HAP-1 (cell line): ENCODE results near the gene EPS8.

Experiments
- DNase-seq, 2 experiments: peaks; one replicate each; pipeline ENCODE4 v3.0.0-alpha.2; 2016 to 2020; ENCODE audit warnings: low spot score in 2 of 2
- H3K27me3 ChIP-seq: fragments of 250-450 bp; sonication (Bioruptor Pico); 2 replicates; pipeline ENCODE4 v1.5.1; 2020; ENCODE audit warnings: low read depth, mild to moderate bottlenecking, moderate library complexity
- H3K36me3 ChIP-seq: fragments of 250-450 bp; sonication (Bioruptor Pico); replicated peaks from 2 replicates; pipeline ENCODE4 v1.5.1; 2020; ENCODE audit warnings: mild to moderate bottlenecking
- H3K4me1 ChIP-seq: fragments of 250-450 bp; sonication (Bioruptor Pico); 2 replicates; pipeline ENCODE4 v1.5.1; 2020; ENCODE audit warnings: mild to moderate bottlenecking
- H3K4me3 ChIP-seq: fragments of 250-450 bp; sonication (Bioruptor Pico); 2 replicates; pipeline ENCODE4 v1.5.1; 2020; ENCODE audit warnings: mild to moderate bottlenecking, moderate library complexity
- H3K9me3 ChIP-seq: fragments of 250-450 bp; sonication (Bioruptor Pico); 2 replicates; pipeline ENCODE4 v1.5.1; 2020; ENCODE audit warnings: mild to moderate bottlenecking, moderate library complexity
- in situ Hi-C: fragments of 300-500 bp; cut with MboI; formaldehyde crosslinking; loops from 3 replicates; pipeline ENCODE4 v1.14.3; 2020; ENCODE audit warnings: low sequenced_read_pairs, inconsistent platforms, mixed read lengths

EPS8 gene

DNA sequence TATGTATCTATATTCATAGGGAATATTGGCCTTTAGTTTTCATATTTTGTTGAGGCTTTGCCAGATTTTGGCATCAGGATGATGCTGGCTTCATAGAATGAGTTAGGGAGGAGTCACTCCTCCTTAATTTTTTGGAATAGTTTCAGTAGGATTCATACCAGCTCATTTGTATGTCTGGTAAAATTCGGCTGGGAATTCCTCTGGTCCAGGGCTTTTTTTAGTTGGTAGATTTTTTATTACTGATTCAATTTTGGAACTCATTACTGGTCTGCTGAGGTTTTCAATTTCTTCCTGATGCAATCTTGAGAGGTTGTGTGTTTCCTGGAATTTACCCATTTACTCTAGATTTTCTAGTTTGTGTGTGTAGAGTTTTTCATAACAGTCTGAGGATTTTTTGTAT lies 175.2 kb downstream of the EPS8 start:
- in situ Hi-C loops: no loop called here
- Histone ChIP-seq H3K4me1 (peaks cover 6% of the 10 kb centered on the region; the same call in 1 of the 2 replicates), H3K36me3 (no peaks in the 10 kb centered on the region), H3K4me3 (no peak overlapping the region), H3K27me3 (no peaks in the 10 kb centered on the region), H3K9me3 (no peaks in the 10 kb centered on the region; the same call in 1 of the 2 replicates)
- DNase-seq: no peak

DNA sequence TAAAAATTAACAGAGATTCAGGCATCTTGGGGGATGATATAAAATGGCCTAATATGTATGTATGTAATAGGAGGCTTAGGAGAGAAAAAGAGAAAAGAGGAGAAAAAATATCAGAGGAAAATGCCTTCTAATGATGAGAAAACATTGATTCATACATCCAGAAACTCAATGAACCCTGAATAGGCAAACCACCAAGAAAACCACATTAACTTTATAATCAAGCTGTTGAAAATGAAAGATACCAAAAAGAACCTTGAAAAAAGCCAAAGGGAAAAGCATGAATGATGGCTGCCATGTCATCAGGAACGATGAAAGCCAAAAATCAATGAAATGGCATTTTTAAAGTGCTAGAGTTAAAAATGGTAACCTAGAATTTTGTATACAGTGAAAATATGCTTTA lies 180.2 kb downstream of the EPS8 start:
- in situ Hi-C loops: no loop called here
- no peaks in the 10 kb centered on the region for H3K36me3 ChIP-seq
- H3K9me3 ChIP-seq: no peaks in the 10 kb centered on the region; the same call in 1 of the 2 replicates
- H3K4me1 ChIP-seq: peaks cover 3% of the 10 kb centered on the region; the same call in 1 of the 2 replicates
- H3K4me3 ChIP-seq: no peak overlapping the region
- H3K27me3 ChIP-seq: no peaks in the 10 kb centered on the region
- DNase-seq: no peak

GRCh38 chr12:15608406-15608805 lies 180.8 kb downstream of the EPS8 start:
- Histone ChIP-seq H3K27me3 (no peaks in the 10 kb centered on the region), H3K4me3 (no peak overlapping the region), H3K9me3 (no peaks in the 10 kb centered on the region; the same call in 1 of the 2 replicates), H3K36me3 (no peaks in the 10 kb centered on the region), H3K4me1 (peaks cover 3% of the 10 kb centered on the region; the same call in 1 of the 2 replicates)
- in situ Hi-C loops: no loop called here
- DNase-seq: no peak

GRCh38 chr12:15605881-15606590 lies 183.2 kb downstream of the EPS8 start:
- in situ Hi-C loops: no loop called here
- H3K9me3 ChIP-seq: no peaks in the 10 kb centered on the region
- H3K27me3 ChIP-seq: no peaks in the 10 kb centered on the region
- H3K4me1 ChIP-seq: peaks cover 3% of the 10 kb centered on the region; the same call in 1 of the 2 replicates
- H3K36me3 ChIP-seq: no peaks in the 10 kb centered on the region
- DNase-seq: no peak
- H3K4me3 ChIP-seq: no peak overlapping the region

DNA sequence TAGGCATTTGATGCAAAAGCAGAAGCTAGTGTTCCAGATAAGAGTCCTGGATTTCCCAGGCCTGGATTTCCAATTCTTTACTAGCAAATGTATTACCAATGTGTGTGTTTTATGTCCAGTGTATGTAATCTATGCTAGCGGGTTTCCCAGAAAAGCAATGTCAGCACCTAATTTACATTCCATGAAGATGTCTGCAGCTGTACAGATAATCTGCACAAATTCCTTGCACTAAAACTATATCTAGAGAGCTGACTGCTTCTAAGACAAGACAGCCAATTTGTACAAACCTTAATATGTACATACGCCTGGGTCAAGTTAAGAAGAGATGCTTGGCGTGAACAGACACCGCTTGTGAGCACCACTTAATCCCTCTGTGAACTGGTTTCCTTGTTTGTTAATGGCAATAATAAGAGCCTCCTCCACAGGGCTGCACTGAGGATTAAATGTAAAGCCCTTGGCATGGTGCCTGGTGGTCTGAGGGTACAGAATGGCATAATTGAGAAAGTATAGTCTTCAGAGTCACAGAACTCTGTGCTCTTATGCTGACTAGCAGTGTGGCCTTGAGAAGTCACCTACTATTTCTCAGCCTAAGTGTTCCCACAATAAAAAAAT lies 185.6 kb downstream of the EPS8 start:
- H3K9me3 ChIP-seq: no peaks in the 10 kb centered on the region
- H3K4me3 ChIP-seq: no peak overlapping the region
- peak in 1 of 2 experiments; percentile 41 for DNase-seq
- no peaks in the 10 kb centered on the region for H3K4me1 ChIP-seq
- H3K27me3 ChIP-seq: no peaks in the 10 kb centered on the region
- in situ Hi-C loops: no loop called here
- no peaks in the 10 kb centered on the region for H3K36me3 ChIP-seq

DNA sequence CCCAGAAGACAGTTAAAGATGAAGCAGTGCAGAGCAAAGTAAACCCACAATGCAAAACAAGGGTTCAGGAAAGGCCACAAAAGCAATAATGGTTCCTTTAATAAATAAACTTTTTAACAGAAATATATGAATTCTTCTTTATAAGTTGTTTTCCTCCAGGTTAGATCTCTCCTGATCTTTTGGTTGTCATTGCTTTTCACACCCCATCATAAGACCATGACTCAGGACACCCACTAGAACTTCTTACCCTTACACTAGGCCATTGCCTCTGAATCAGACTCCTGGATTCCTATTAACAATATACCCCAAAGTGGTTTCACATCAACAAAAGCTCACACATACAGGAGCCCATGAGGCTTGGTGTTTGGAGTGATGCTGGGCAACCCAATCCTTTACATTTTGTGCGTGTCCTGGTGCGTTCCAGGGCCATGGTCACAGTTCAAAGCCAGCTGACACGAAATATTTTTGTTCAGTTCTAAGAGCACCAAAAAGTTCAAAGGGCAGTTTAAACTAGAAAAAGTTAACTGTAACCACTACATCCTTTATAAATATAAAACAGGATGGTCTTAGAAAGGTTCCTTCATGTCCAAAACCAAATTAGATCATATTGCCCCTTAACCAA lies 187.0 kb downstream of the EPS8 start:
- no peak for DNase-seq
- H3K27me3 ChIP-seq: no peaks in the 10 kb centered on the region
- no peaks in the 10 kb centered on the region for H3K9me3 ChIP-seq
- H3K36me3 ChIP-seq: no peaks in the 10 kb centered on the region
- no peaks in the 10 kb centered on the region for H3K4me1 ChIP-seq
- in situ Hi-C loops: no loop called here
- no peak overlapping the region for H3K4me3 ChIP-seq

DNA sequence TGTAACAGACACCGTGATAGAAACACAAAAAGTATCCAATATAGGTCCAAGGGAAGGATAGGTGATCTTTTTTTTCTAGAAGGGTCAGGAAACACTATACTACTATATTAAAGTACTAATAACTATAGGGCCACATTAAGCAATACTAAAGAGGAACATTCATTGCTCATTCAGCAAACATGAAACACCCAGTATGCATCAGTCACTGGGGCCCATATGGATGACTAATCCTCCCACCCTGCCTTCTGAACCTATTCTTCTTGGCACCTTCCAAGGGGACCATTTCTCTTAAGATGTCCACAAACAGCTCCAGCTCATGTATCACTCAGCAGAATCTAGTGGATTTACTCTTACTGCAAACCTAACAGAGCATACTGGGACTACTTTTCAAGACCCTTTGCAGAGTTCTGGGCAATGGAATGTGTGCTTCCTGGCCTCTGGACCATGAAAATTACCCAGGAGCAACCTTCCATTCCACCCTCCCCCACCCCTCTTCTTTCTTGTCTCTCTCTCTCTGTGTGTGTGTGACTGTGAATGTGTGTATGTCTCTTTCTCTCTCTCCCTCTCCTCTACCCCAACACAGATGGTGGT lies 187.9 kb downstream of the EPS8 start:
- no peak for DNase-seq
- no peaks in the 10 kb centered on the region for H3K4me1 ChIP-seq
- H3K9me3 ChIP-seq: no peaks in the 10 kb centered on the region
- H3K27me3 ChIP-seq: no peaks in the 10 kb centered on the region
- no peaks in the 10 kb centered on the region for H3K36me3 ChIP-seq
- in situ Hi-C loops: no loop called here
- H3K4me3 ChIP-seq: no peak overlapping the region

- H3K4me3 ChIP-seq: no peak overlapping the region
- H3K36me3 ChIP-seq: no peaks in the 10 kb centered on the region
- DNase-seq: no peak
- no peaks in the 10 kb centered on the region for H3K27me3 ChIP-seq
- no peaks in the 10 kb centered on the region for H3K4me1 ChIP-seq
- in situ Hi-C loops: no loop called here
- H3K9me3 ChIP-seq: no peaks in the 10 kb centered on the region
Observed at GRCh38 chr12:15600223-15600935, 188.8 kb downstream of the EPS8 start.

DNA sequence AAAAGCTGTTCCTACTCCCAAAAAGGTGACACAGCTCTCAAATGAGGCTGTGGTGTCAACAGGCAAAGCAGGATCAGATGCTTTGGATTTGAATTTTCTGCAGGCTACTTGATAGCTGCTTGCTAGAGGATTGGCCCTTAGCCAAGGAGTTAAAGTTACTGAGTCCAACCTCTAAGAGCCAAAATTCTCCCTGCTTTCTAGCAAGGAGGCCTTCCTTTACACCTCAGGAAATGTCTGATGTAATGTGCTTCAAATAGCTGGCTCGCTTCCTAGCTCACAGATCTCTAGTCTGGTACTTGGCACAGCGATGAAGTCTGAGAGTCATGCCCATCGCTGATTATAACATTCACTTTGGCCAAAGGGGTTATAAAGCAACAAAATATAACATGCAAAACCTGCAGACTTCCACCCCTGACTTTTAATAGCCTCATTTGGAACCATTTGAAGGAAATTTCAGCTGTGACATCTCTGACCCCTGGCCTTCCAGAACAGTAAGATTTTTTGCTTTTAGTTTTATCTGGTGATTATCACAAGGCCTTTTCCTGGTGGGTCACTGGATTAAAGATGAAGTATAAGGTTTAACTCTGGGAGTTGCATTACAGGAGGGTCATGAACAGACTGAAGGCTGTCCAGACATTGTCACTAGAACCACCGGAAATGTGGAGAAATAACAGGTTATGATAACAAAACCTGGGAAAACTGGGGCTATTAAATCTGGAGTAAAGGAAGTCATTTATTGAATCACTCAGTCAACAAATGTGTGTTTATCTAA lies 189.7 kb downstream of the EPS8 start:
- DNase-seq: no peak
- Histone ChIP-seq H3K27me3 (no peaks in the 10 kb centered on the region), H3K4me1 (no peaks in the 10 kb centered on the region)

DNA sequence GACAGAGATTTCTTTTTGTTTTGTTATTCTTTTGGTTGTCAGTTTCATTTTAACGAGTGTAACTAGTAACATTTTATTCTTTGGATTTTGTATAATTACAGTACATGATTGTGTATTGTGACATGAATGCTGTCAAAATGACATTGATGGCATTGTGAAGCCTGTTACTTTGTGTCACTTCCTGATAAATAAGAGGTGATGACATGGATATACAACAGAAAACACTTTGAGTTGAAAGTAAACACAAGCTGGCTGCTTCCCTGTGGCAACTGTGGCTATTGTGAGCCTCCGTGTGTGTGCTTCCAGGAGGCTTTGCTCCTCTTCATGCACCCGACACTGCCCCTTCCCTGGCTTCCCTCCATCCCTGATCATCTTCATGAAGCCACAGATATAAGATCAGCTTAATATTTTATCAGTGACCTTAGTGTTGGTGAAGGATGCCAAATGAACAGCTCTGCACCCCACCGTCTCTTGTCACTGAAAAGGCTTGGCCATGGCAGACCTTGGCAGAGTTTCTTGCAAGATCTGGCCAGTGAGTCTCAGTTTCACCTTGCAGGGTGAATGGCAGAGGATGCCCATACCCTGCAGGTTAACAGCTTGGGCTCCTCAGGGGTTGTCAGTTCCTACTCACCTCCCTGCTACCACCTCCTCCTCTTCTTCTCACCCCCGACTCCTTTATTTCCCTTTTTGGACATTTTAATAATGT lies 191.9 kb downstream of the EPS8 start:
- Histone ChIP-seq H3K4me1 (no peaks in the 10 kb centered on the region), H3K27me3 (0 out of 2 replicates have a peak, but pooled peaks cover 5% of the 10 kb centered on the region), H3K36me3 (no peaks in the 10 kb centered on the region), H3K9me3 (no peaks in the 10 kb centered on the region), H3K4me3 (no peak overlapping the region)
- in situ Hi-C loops: loop anchor here (5.0 kb wide), 1 partner anchor 255 kb away; no protein-coding TSS in a partner anchor
- DNase-seq: no peak

More for the DNA sequence above, 189.7 kb downstream of the EPS8 start:
- Histone ChIP-seq H3K36me3 (no peaks in the 10 kb centered on the region), H3K4me3 (no peak overlapping the region), H3K9me3 (no peaks in the 10 kb centered on the region)
- in situ Hi-C loops: loop anchor here (5.0 kb wide), 1 partner anchor 253 kb away; no protein-coding TSS in a partner anchor

DNA sequence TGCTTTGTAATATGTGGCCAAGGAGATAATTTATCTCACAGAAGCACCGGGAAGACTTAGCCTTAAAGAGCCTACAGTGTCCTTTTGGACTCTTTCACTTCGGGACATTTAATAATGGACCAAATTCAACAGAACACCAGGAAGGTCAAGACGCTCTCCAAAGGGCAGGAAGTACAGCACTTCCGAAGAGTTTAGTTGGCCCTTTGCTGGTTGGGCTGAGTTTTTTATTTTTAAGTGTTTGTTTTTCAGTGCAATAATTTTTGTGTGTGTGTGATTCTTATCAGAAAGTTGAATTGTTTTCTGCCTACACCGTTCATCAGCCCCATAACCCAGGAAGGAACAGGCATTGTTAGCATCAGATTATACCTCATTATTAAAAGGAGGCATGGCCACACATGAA lies 193.0 kb downstream of the EPS8 start:
- Histone ChIP-seq H3K9me3 (no peaks in the 10 kb centered on the region), H3K4me1 (no peaks in the 10 kb centered on the region), H3K36me3 (no peaks in the 10 kb centered on the region), H3K27me3 (0 out of 2 replicates have a peak, but pooled peaks cover 5% of the 10 kb centered on the region), H3K4me3 (no peak overlapping the region)
- DNase-seq: no peak
- in situ Hi-C loops: loop anchor here (5.0 kb wide), 1 partner anchor 256 kb away; no protein-coding TSS in a partner anchor

- no peak for DNase-seq
- in situ Hi-C loops: no loop called here
- Histone ChIP-seq H3K36me3 (no peaks in the 10 kb centered on the region), H3K27me3 (peaks cover 18% of the 10 kb centered on the region), H3K4me3 (no peak overlapping the region), H3K9me3 (no peaks in the 10 kb centered on the region), H3K4me1 (no peaks in the 10 kb centered on the region)
Observed at GRCh38 chr12:15592934-15593333, 196.3 kb downstream of the EPS8 start.
